ENCODE measurements around the gene PLD4.
"Not testable (repeated sequence)": the region's sequence is repeated elsewhere in the genome, so short reads cannot be mapped to it uniquely, and the experiment has no call there.

Gene PLD4

GRCh38 chr14:104886690-104887622, 37.7 kb upstream of the PLD4 start:
- DNase-seq (ENCODE audit: low read depth in 2 of 2): no peak

GRCh38 chr14:104887623-104888488, 36.8 kb upstream of the PLD4 start:
- DNase-seq (ENCODE audit: low read depth in 2 of 2): no peak

DNA sequence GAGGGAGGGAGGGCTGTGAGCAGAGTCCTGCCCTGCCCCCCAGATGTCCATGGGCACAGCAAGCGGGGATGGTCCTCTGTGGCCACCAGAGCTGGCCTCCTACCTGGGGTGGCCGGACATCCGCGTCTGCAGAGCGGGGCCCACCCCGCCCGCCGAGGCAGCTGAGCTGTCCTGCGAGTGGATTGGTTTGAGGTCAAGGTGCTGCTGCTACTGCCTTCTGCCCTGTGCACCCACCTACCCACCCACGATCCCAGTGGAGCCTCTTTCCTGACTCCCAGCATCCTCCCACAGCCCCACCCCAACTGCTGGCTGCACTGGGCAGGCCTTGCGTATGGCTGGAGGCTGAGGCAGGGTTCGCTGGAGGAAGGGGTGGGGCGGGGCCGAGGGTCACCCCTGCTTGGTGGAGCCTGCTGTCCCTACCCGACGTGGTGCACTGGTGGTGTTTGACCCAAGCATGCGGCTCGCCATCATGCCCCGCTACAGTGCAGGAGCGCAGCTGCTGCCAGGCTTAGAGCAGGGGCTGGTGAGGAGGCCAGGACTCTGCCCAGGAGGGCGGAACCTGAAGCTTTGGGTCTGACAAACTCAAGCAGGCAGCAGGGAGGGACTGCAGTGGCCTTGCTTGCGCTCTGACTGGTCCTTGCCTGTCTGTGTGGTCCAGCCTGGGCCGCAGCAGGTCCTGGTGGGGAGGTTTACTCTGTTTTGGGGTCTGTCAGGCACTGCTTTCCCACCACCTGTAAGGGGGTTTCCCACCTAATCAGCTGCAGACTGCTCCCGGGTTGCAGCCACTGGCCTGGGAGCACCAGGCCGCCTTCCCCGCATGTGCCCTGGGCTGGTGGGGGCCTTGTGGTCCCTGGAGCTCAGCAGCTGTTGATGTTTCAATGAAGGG, 35.9 kb upstream of the PLD4 start:
- no peak for DNase-seq (ENCODE audit: low read depth in 2 of 2)

DNA sequence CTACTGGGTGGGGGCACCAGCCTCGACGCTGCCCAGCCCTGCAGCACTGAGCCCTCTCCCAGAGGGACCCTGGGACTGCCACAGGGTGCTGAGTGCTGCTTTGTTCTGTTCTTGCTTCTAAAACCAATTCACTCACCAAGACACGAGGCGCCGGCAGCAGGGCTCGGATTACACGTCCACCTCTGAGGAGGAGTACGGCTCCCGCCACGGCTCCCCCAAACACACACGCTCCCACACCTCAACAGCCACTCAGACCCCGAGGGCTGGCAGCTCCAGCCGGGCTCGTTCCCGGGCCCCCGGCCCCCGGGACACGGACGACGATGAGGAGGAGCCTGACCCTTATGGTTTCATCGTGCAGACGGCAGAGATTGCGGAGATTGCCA, 35.3 kb upstream of the PLD4 start:
- no peak for DNase-seq (ENCODE audit: low read depth in 2 of 2)

DNA sequence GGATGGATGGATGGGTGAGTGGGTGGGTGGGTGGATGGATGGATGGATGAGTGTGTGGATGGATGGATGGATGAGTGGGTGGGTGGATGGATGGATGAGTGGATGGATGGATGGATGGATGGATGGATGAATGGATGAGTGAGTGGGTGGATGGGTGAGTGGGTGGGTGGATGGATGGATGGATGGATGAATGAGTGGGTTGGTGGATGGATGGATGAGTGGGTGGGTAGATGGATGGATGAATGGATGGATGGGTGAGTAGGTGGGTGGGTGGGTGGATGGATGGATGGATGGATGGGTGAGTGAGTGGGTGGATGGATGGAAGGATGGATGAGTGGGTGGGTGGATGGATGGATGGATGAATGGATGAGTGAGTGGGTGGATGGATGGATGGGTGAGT, 34.4 kb upstream of the PLD4 start:
- DNase-seq (ENCODE audit: low read depth in 2 of 2): not testable (repeated sequence)

DNA sequence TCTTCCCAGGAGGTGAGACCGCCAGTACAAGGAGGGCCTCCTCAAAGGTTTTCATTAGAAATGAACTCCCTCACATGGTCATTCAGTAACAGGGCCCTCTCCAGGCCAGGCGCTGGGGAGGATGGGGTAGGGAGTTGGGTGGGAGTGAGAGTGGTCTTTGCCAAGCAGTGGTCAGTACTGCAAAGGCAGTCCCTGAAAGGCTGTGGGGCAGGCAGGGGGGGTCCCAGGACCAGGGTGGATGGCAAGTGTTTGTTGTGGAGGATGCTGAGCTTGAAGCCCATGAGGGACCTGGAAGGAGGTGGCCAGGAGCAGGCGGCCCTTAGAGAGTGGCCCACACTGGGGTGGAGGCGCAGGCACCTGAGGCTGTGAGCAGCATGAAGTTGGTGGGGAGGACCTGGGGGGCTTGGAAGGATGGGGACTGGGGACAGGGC, 33.5 kb upstream of the PLD4 start:
- no peak for DNase-seq (ENCODE audit: low read depth in 2 of 2)

DNA sequence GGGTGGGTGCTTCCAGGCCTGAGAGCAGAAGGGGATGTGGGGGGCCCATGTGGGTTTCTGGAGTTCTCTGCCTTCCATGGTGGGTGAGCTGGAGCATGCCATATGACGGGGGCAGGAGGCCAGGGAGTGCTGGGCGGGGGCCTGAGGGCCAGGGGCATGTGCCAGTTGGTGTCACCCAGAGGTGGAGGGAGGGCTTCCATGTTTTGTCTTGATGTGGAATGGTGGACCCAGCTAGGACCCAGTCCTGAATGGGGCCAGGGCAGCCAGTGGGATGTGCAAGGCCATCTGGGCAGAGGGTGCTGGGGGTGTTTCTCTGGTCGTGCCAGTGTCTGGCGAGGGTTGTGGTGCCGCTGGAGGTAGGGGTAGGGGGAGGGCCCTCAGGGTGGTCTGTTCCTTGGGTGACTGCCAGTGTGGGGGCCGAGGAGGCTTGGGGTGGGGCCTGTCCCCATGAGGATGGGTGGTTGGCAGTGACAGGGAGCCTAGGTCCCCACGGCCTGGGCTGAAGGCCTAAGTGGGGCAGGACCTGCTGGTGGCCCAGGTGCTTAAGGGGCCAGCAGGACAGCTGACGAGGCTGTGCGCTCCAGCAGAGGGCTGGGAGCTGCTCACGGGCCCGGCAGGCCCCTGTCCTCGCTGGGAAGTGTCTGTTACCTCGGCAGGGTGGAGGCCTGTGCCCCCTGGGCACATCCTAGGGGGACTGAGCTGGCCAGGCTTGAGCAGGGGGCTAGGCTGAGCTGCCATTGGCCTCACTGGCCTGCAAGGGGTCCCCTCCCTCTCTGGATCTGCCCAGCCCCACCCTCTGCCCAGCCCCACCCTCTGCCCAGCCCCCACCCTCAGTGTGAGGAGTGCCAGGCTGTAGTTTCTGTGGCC, 32.8 kb upstream of the PLD4 start:
- DNase-seq (ENCODE audit: low read depth in 2 of 2): no peak

- DNase-seq (ENCODE audit: low read depth in 2 of 2): no peak
Observed at GRCh38 chr14:104892531-104893434, 31.9 kb upstream of the PLD4 start.

DNA sequence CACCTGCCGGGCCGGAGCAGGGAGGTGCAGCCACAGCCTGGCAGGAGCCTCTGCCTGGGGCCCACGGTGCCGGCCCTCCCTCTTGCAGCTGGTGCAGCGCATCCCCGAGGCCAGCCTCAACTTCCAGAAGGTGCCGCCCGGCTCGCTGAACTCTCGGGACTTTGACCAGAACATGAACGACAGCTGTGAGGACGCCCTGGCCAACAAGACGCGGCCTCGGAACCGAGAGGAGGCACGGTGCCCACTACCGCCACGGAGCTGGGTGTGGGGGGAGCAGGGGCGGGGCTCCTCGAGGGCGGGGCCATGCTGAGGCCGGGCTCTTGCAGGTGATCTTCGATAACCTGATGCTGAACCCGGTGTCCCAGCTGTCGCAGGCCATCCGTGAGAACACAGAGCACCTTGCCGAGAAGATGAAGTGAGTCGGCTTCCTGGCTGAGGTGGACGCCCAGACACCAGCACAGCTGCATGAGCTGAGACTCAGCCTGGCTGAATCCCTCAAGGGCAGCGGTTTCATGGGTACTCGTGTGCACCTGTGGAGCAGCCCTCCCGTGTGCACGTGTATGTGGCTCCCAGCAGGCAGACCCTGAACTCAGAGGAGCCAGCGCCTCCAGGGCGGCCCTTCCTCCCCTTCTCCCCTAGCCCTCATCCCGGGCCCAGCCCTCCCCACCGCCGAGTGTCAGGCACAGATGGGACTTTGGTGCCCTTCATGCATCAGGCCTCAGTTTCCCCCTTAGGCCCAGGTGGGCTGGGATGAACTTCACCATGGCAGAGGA, 31.1 kb upstream of the PLD4 start:
- DNase-seq (ENCODE audit: low read depth in 2 of 2): no peak

GRCh38 chr14:104894331-104895206, 30.1 kb upstream of the PLD4 start:
- DNase-seq (ENCODE audit: low read depth in 2 of 2): no peak

DNA sequence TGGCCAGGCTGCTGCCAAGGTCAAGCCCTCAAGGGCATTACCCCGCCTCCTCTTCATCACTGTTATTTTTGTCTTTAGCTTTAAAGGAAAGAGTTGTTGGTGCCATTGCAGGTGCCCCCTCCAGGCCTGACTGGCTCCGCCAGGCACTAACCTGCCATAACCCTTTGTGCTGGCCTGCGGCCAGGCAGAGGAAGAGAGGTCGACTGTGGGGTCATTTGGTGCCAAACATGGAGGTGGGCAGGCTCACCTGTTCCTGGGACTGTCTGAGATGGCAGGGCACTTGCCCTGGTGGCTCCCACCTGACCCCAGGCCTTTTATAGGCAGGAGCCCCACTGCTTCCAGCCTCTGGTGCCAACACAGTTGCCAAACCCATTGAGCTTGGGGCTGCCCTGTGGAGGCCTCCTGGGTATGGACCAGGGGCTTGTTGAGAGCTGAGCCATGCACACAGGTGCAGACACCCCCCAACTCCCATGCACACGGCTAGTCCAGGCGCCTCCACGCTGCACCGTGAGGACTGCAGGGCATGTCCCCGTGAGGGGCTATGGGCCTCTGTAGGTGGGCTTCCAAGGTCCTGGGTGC, 29.4 kb upstream of the PLD4 start:
- DNase-seq (ENCODE audit: low read depth in 2 of 2): no peak

- DNase-seq (ENCODE audit: low read depth in 2 of 2): no peak
Observed at GRCh38 chr14:104895786-104896661, 28.7 kb upstream of the PLD4 start.

GRCh38 chr14:104897330-104898194, 27.1 kb upstream of the PLD4 start:
- no peak for DNase-seq (ENCODE audit: low read depth in 2 of 2)

GRCh38 chr14:104898195-104898558, 26.5 kb upstream of the PLD4 start:
- no peak for DNase-seq (ENCODE audit: low read depth in 2 of 2)

- DNase-seq (ENCODE audit: low read depth in 2 of 2): no peak
Observed at GRCh38 chr14:104898870-104899510, 25.7 kb upstream of the PLD4 start.

Measured in stimulated activated CD4-positive, alpha-beta T cell treated with anti-CD3 and anti-CD28 coated beads, Interleukin-12 subunit alpha, Interleukin-12 subunit beta, amount 100 ng/mL, for 24 hours (primary cell).